H1 (cell line): Measurements from ENCODE around the gene DIDO1. TPM values are rescaled to one million over a fixed set of nuclear protein-coding genes. Genes with fewer than 3 reads are reported as not detected.

Source experiments
- CTCF ChIA-PET: fragments of 300-600 bp; sonication (Branson Sonifier 250); formaldehyde crosslinking; loops from one replicate; lab custom pipeline; 2021; ENCODE audit not compliant: partially characterized antibody; lab: Charles Lee
- POLR2A ChIA-PET: fragments of 300-600 bp; sonication (Branson Sonifier 250); formaldehyde crosslinking; loops from one replicate; lab custom pipeline; 2021; ENCODE audit warnings: inconsistent platforms; ENCODE audit not compliant: partially characterized antibody; lab: Charles Lee
- DNase-seq, 2 experiments: peaks; one replicate each; pipeline versions ENCODE4 v3.0.0 to v3.0.0-alpha.2; 2010 to 2022; ENCODE audit warnings: low spot score in 2 of 2, low read depth in 1 of 2, mixed read lengths in 1 of 2
- FAIRE-seq: peaks from 2 replicates; lab custom pipeline; 2011; peaks lifted over from hg19 to GRCh38; lab: Jason Lieb, UNC
- H2AFZ ChIP-seq: 2 replicates; pipeline ENCODE4 v1.8.1; 2012; ENCODE audit warnings: low read length, inconsistent platforms
- H2AK5ac ChIP-seq: 2 replicates; pipeline ENCODE4 v1.6.1; 2013; ENCODE audit warnings: low read depth, low read length
- H2BK120ac ChIP-seq: replicated peaks from 2 replicates; pipeline ENCODE3; 2013; ENCODE audit warnings: low read depth, low read length, inconsistent platforms
- H2BK12ac ChIP-seq: 2 replicates; pipeline ENCODE4 v1.6.1; 2013; ENCODE audit warnings: low read depth, low read length
- H2BK15ac ChIP-seq: 2 replicates; pipeline ENCODE4 v1.6.1; 2013; ENCODE audit warnings: low read length
- H2BK20ac ChIP-seq: 2 replicates; pipeline ENCODE4 v1.6.1; 2013; ENCODE audit warnings: low read length
- H2BK5ac ChIP-seq: 2 replicates; pipeline ENCODE4 v1.6.1; 2013; ENCODE audit warnings: low read depth, low read length
- H3K14ac ChIP-seq: 2 replicates; pipeline ENCODE4 v1.6.1; 2013; ENCODE audit warnings: inconsistent platforms; ENCODE audit not compliant: insufficient read length
- H3K18ac ChIP-seq: 2 replicates; pipeline ENCODE4 v1.6.1; 2013; ENCODE audit warnings: low read length; ENCODE audit errors: extremely low read depth
- H3K23ac ChIP-seq: 2 replicates; pipeline ENCODE4 v1.6.1; 2013; ENCODE audit warnings: inconsistent platforms; ENCODE audit not compliant: insufficient read length
- H3K23me2 ChIP-seq: 2 replicates; pipeline ENCODE4 v1.6.1; 2013; ENCODE audit warnings: low read depth, low read length
- H3K27ac ChIP-seq: 2 replicates; pipeline ENCODE4 v1.6.1; 2011; ENCODE audit warnings: low read depth, low read length, inconsistent platforms
- H3K27me3 ChIP-seq, 4 experiments: replicated peaks in 1 of 4; 1 replicate in 1 of 4; 2 replicates in 3 of 4; pipeline versions ENCODE4 v1.6.1 to v1.8.1; 2011 to 2013; ENCODE audit warnings: low read length in 3 of 4, mild to moderate bottlenecking in 3 of 4, inconsistent platforms in 2 of 4, mixed read lengths in 2 of 4, moderate library complexity in 1 of 4; ENCODE audit not compliant: control insufficient read depth in 3 of 4, insufficient read depth in 3 of 4; ENCODE audit errors: extremely low read depth in 1 of 4
- H3K36me3 ChIP-seq, 4 experiments: 2 replicates each; pipeline versions ENCODE4 v1.6.1 to v1.8.1; 2011 to 2013; ENCODE audit warnings: mild to moderate bottlenecking in 4 of 4, low read length in 3 of 4, moderate library complexity in 2 of 4, control low read depth in 1 of 4, inconsistent platforms in 1 of 4; ENCODE audit not compliant: insufficient read depth in 4 of 4, control insufficient read depth in 2 of 4
- H3K4ac ChIP-seq: replicated peaks from 2 replicates; pipeline ENCODE3; 2013; ENCODE audit warnings: low read length, low read depth, mixed read lengths, inconsistent platforms; ENCODE audit not compliant: insufficient read length
- H3K4me1 ChIP-seq, 4 experiments: replicated peaks in 1 of 4; 1 replicate in 1 of 4; 2 replicates in 3 of 4; pipeline versions ENCODE4 v1.6.1 to v1.8.1; 2011 to 2013; ENCODE audit warnings: low read length in 3 of 4, inconsistent platforms in 2 of 4, mixed read lengths in 1 of 4; ENCODE audit not compliant: insufficient read depth in 4 of 4, control insufficient read depth in 3 of 4
- H3K4me2 ChIP-seq, 2 experiments: 2 replicates each; pipeline versions ENCODE4 v1.6.1 to v1.8.1; 2011 to 2013; ENCODE audit warnings: low read depth in 2 of 2, low read length in 2 of 2, control low read depth in 1 of 2, inconsistent platforms in 1 of 2, mild to moderate bottlenecking in 1 of 2; ENCODE audit not compliant: insufficient read depth in 1 of 2
- H3K4me3 ChIP-seq, 4 experiments: fragments of 200-600, 300-600 bp in 1 of 4; sonication (generic), shearing (Covaris generic), sonication (Bioruptor Twin) in 1 of 4; 2 replicates each; pipeline versions ENCODE4 v1.5.1 to v1.8.1; 2011 to 2016; ENCODE audit warnings: low read length in 4 of 4, low read depth in 3 of 4, control low read depth in 2 of 4, inconsistent platforms in 2 of 4, mild to moderate bottlenecking in 2 of 4, mixed read lengths in 1 of 4, moderate library complexity in 1 of 4; ENCODE audit not compliant: insufficient read depth in 2 of 4; ENCODE audit errors: extremely low read depth in 1 of 4
- H3K56ac ChIP-seq: replicated peaks from 2 replicates; pipeline ENCODE3; 2013; ENCODE audit warnings: low read depth, mild to moderate bottlenecking, mixed read lengths, low read length, inconsistent platforms; ENCODE audit not compliant: insufficient read length
- H3K79me1 ChIP-seq: 2 replicates; pipeline ENCODE4 v1.6.1; 2013; ENCODE audit warnings: low read depth, low read length, control low read depth
- H3K79me2 ChIP-seq, 2 experiments: 2 replicates each; pipeline versions ENCODE4 v1.6.1 to v1.8.1; 2012 to 2013; ENCODE audit warnings: low read length in 2 of 2, mild to moderate bottlenecking in 2 of 2, inconsistent platforms in 1 of 2; ENCODE audit not compliant: insufficient read depth in 2 of 2, control insufficient read depth in 1 of 2
- H3K9ac ChIP-seq, 4 experiments: replicated peaks in 1 of 4; 1 replicate in 1 of 4; 2 replicates in 3 of 4; pipeline versions ENCODE4 v1.6.1 to v1.8.1; 2011 to 2013; ENCODE audit warnings: low read depth in 3 of 4, low read length in 3 of 4, control low read depth in 2 of 4, mild to moderate bottlenecking in 2 of 4, moderate library complexity in 2 of 4, inconsistent platforms in 1 of 4; ENCODE audit errors: extremely low read depth in 1 of 4
- H3K9me3 ChIP-seq, 2 experiments: 2 replicates each; pipeline versions ENCODE4 v1.6.1 to v1.8.1; 2012 to 2013; ENCODE audit warnings: mild to moderate bottlenecking in 2 of 2, moderate library complexity in 2 of 2, control low read depth in 1 of 2, inconsistent platforms in 1 of 2, low read depth in 1 of 2, low read length in 1 of 2, mixed read lengths in 1 of 2; ENCODE audit not compliant: insufficient read depth in 2 of 2
- H4K20me1 ChIP-seq, 2 experiments: replicated peaks in 1 of 2; 2 replicates each; pipeline versions ENCODE3 to v1.8.1; 2011 to 2013; ENCODE audit warnings: inconsistent platforms in 2 of 2, low read length in 2 of 2, mild to moderate bottlenecking in 1 of 2; ENCODE audit not compliant: insufficient read depth in 2 of 2, control insufficient read depth in 1 of 2
- H4K5ac ChIP-seq: 2 replicates; pipeline ENCODE4 v1.6.1; 2013; ENCODE audit warnings: low read length, low read depth, mixed read lengths, inconsistent platforms; ENCODE audit not compliant: insufficient read length
- H4K8ac ChIP-seq: 2 replicates; pipeline ENCODE4 v1.8.0; 2013; ENCODE audit warnings: mild to moderate bottlenecking, moderate library complexity, low read length, inconsistent platforms; ENCODE audit not compliant: insufficient read depth; ENCODE audit errors: extremely low read depth
- H4K91ac ChIP-seq: replicated peaks from 2 replicates; pipeline ENCODE3; 2013; ENCODE audit warnings: low read length, mixed read lengths, inconsistent platforms; ENCODE audit not compliant: insufficient read length
- CTCF ChIP-seq, 3 experiments: IDR thresholded peaks; 1 replicate in 2 of 3; 2 replicates in 1 of 3; pipeline versions ENCODE4 v1.5.1 to v1.6.1; 2011; ENCODE audit warnings: low read length in 3 of 3, mild to moderate bottlenecking in 3 of 3, inconsistent platforms in 2 of 3, low read depth in 1 of 3, moderate library complexity in 1 of 3; ENCODE audit not compliant: insufficient read depth in 1 of 3; ENCODE audit errors: control extremely low read depth in 1 of 3
- EZH2 ChIP-seq: fragments of 200-600 bp; sonication (generic); IDR thresholded peaks from 2 replicates; pipeline ENCODE4 v1.7.1; 2012; ENCODE audit warnings: low read depth, mild to moderate bottlenecking, moderate library complexity, low read length, inconsistent platforms; ENCODE audit not compliant: severe bottlenecking
- GTF2F1 ChIP-seq: IDR thresholded peaks from 2 replicates; pipeline ENCODE4 v1.6.1; 2012; ENCODE audit warnings: low read depth, low read length, improper control_type of control experiment, borderline replicate concordance
- HDAC6 ChIP-seq: IDR thresholded peaks from one replicate; pipeline ENCODE4 v1.7.1; 2012; ENCODE audit warnings: low read depth, mild to moderate bottlenecking, inconsistent platforms, low read length, moderate library complexity
- KDM1A ChIP-seq: fragments of 200-600, 300-600 bp; sonication (generic); IDR thresholded peaks from 2 replicates; pipeline ENCODE4 v1.7.1; 2016; ENCODE audit warnings: mild to moderate bottlenecking, low read length, borderline replicate concordance
- RBBP5 ChIP-seq: IDR thresholded peaks from 2 replicates; pipeline ENCODE4 v1.7.1; 2012; ENCODE audit warnings: low read depth, mild to moderate bottlenecking, inconsistent platforms, low read length, moderate library complexity, borderline replicate concordance
- SP4 ChIP-seq: IDR thresholded peaks from 2 replicates; pipeline ENCODE4 v1.6.1; 2012; ENCODE audit warnings: low read length, inconsistent platforms
- TBP ChIP-seq: IDR thresholded peaks from 2 replicates; pipeline ENCODE4 v1.6.1; 2011; ENCODE audit warnings: low read depth, low read length, improper control_type of control experiment
- ZNF274 ChIP-seq: IDR thresholded peaks from 2 replicates; pipeline ENCODE4 v1.7.0; 2012; ENCODE audit warnings: low read length, borderline replicate concordance; ENCODE audit errors: extremely low read depth
- WGBS, 2 experiments: shearing (Covaris generic) in 1 of 2; methylation state at CpG; one replicate each; pipeline versions ENCODE4 v1.1.6 to v1.1.7; 2013 to 2015; ENCODE audit warnings: low lambda C conversion rate in 2 of 2, mixed read lengths in 2 of 2, inconsistent platforms in 1 of 2, low coverage in 1 of 2, missing lambda C conversion rate in 1 of 2; ENCODE audit not compliant: insufficient replicate concordance in 2 of 2, insufficient coverage in 1 of 2, insufficient read length in 1 of 2; ENCODE audit errors: extremely low coverage in 1 of 2, missing lambda C conversion rate in 1 of 2; 5-methylcytosine and 5-hydroxymethylcytosine counted together
- polyA plus RNA-seq, 7 experiments: library from polyadenylated mRNA; depleted of rRNA in 3 of 7; stranded (reverse) in 5 of 7; unstranded in 2 of 7; fragments of >200 nt in 5 of 7; fragments of 200-250 nt in 2 of 7; gene quantifications; 1 replicate in 5 of 7; 2 replicates in 1 of 7; 4 replicates in 1 of 7; pipeline versions ENCODE4 v1.2.1 to v1.2.3, GENCODE V29; 2011 to 2013; ENCODE audit warnings: missing spikeins in 2 of 7, mixed read lengths in 2 of 7
- total RNA-seq: library from RNA; stranded (reverse); fragmentation: NEBNext Ultra II Directional; extraction: Animal tissue kit (Norgen Biotek cat#: 25700); gene quantifications from 2 replicates; pipeline ENCODE4 v1.2.1, GENCODE V29; 2021

Gene DIDO1
- total and polyA plus RNA-seq, 2 of the 8 experiments (the other 6 are each of a cell fraction or from before 2014, with no cell fraction given): 53.6 to 82.8 TPM

GRCh38 chr20:62969179-62969760, 43.0 kb upstream of the DIDO1 start:
- Histone ChIP-seq H3K4me1 (peaks cover 0 to 11% (median 6%) of the 10 kb centered on the region in 4 experiments; a peak in 6 of 7 replicates), H3K36me3 (no peaks in the 10 kb centered on the region; a peak in 2 of 8 replicates), H3K18ac (peak overlapping the region; percentile 60; the same call in 1 of the 2 replicates), H2AK5ac (no peak overlapping the region), H3K9ac (no peak overlapping the region), H2AFZ (no peak overlapping the region), H3K79me2 (no peaks in the 10 kb centered on the region), H3K4me2 (no peak overlapping the region), H3K79me1 (no peaks in the 10 kb centered on the region), H3K56ac (no peak overlapping the region), H4K91ac (no peak overlapping the region), H3K9me3 (no peaks in the 10 kb centered on the region), H3K4ac (no peak overlapping the region), H3K23ac (no peak overlapping the region), H3K4me3 (no peak overlapping the region), H2BK5ac (no peak overlapping the region; the same call in 1 of the 2 replicates), H3K27me3 (peaks cover 8 to 23% (median 19%) of the 10 kb centered on the region in 4 experiments), H2BK120ac (no peak overlapping the region), H4K5ac (no peak overlapping the region), H4K8ac (no peak overlapping the region), H2BK15ac (no peak overlapping the region), H3K23me2 (peaks cover 13% of the 10 kb centered on the region; the same call in 1 of the 2 replicates), H4K20me1 (peaks cover 0 to 9% of the 10 kb centered on the region in 2 experiments), H3K27ac (no peak overlapping the region), H3K14ac (no peak overlapping the region), H2BK12ac (no peak overlapping the region), H2BK20ac (no peak overlapping the region)
- FAIRE-seq (no peak), DNase-seq (no peak)
- POLR2A ChIA-PET: interaction anchor here (1.0 to 3.4 kb wide), 6 partner anchors 10 to 70 kb away, joined by 3 to 13 read pairs (median 5); partner anchors contain the start of gene BHLHE23
- WGBS, 2 experiments: 80% methylated on average over 14 of the region's 16 CpGs; no CpG with 5 or more reads in 1 of the 2 experiments
- CTCF ChIA-PET: interaction anchor here (0.8 to 8.1 kb wide), 8 partner anchors 15 to 68 kb away, joined by 3 to 53 read pairs (median 7); partner anchors contain the start of gene BHLHE23
- TF ChIP-seq ZNF274 (no peak), TBP (no peak), KDM1A (no peak), HDAC6 (no peak), EZH2 (no peak), SP4 (no peak), CTCF (IDR thresholded peaks at IDR 0.05; ENCODE audit: control extremely low read depth in 1 of 3, insufficient read depth in 1 of 3, low read depth in 1 of 3, low read length in 3 of 3) (no peak), GTF2F1 (no peak), RBBP5 (no peak)
